ENCODE measurements around the gene CHI3L1.

The CHI3L1 gene

GRCh38 chr1:203138066-203138465, 48.4 kb downstream of the CHI3L1 start:
- Histone ChIP-seq H3K36me3 (ENCODE audit: control insufficient read depth, insufficient read depth, low read length) (no peaks in the 10 kb centered on the region), H3K9me3 (ENCODE audit: control insufficient read depth, insufficient read depth, low read length) (no peaks in the 10 kb centered on the region), H3K27me3 (ENCODE audit: control insufficient read depth, insufficient read depth, low read length) (no peaks in the 10 kb centered on the region), H3K4me1 (ENCODE audit: control insufficient read depth, insufficient read depth, low read length) (peaks cover 7% of the 10 kb centered on the region), H3K9ac (ENCODE audit: low read depth, low read length) (no peak overlapping the region), H3K4me3 (ENCODE audit: low read depth, low read length) (no peak overlapping the region), H3K27ac (ENCODE audit: low read depth, low read length) (no peak overlapping the region)

- no peaks in the 10 kb centered on the region for H3K9me3 ChIP-seq (ENCODE audit: control insufficient read depth, insufficient read depth, low read length)
- H3K4me1 ChIP-seq (ENCODE audit: control insufficient read depth, insufficient read depth, low read length), result peaks cover 7% of the 10 kb centered on the region
- H3K27me3 ChIP-seq (ENCODE audit: control insufficient read depth, insufficient read depth, low read length), result no peaks in the 10 kb centered on the region
- no peak overlapping the region for H3K9ac ChIP-seq (ENCODE audit: low read depth, low read length)
- H3K36me3 ChIP-seq (ENCODE audit: control insufficient read depth, insufficient read depth, low read length), result no peaks in the 10 kb centered on the region
- H3K27ac ChIP-seq (ENCODE audit: low read depth, low read length), result no peak overlapping the region
- no peak overlapping the region for H3K4me3 ChIP-seq (ENCODE audit: low read depth, low read length)
These were observed 49.2 kb downstream of the CHI3L1 start for GRCh38 chr1:203137324-203137723.

GRCh38 chr1:203136409-203137042, 50.0 kb downstream of the CHI3L1 start:
- H3K4me1 ChIP-seq (ENCODE audit: control insufficient read depth, insufficient read depth, low read length), result peaks cover 7% of the 10 kb centered on the region
- H3K27me3 ChIP-seq (ENCODE audit: control insufficient read depth, insufficient read depth, low read length), result no peaks in the 10 kb centered on the region
- no peaks in the 10 kb centered on the region for H3K9me3 ChIP-seq (ENCODE audit: control insufficient read depth, insufficient read depth, low read length)
- no peak overlapping the region for H3K27ac ChIP-seq (ENCODE audit: low read depth, low read length)
- H3K9ac ChIP-seq (ENCODE audit: low read depth, low read length), result no peak overlapping the region
- no peak overlapping the region for H3K4me3 ChIP-seq (ENCODE audit: low read depth, low read length)
- H3K36me3 ChIP-seq (ENCODE audit: control insufficient read depth, insufficient read depth, low read length), result no peaks in the 10 kb centered on the region

GRCh38 chr1:203135636-203136305, 50.7 kb downstream of the CHI3L1 start:
- H3K9me3 ChIP-seq (ENCODE audit: control insufficient read depth, insufficient read depth, low read length), result no peaks in the 10 kb centered on the region
- H3K9ac ChIP-seq (ENCODE audit: low read depth, low read length), result no peak overlapping the region
- H3K4me1 ChIP-seq (ENCODE audit: control insufficient read depth, insufficient read depth, low read length), result peaks cover 7% of the 10 kb centered on the region
- no peak overlapping the region for H3K4me3 ChIP-seq (ENCODE audit: low read depth, low read length)
- H3K36me3 ChIP-seq (ENCODE audit: control insufficient read depth, insufficient read depth, low read length), result no peaks in the 10 kb centered on the region
- H3K27me3 ChIP-seq (ENCODE audit: control insufficient read depth, insufficient read depth, low read length), result no peaks in the 10 kb centered on the region
- H3K27ac ChIP-seq (ENCODE audit: low read depth, low read length), result no peak overlapping the region

- Histone ChIP-seq H3K36me3 (ENCODE audit: control insufficient read depth, insufficient read depth, low read length) (no peaks in the 10 kb centered on the region), H3K4me1 (ENCODE audit: control insufficient read depth, insufficient read depth, low read length) (peaks cover 7% of the 10 kb centered on the region), H3K4me3 (ENCODE audit: low read depth, low read length) (no peak overlapping the region), H3K27ac (ENCODE audit: low read depth, low read length) (no peak overlapping the region), H3K9me3 (ENCODE audit: control insufficient read depth, insufficient read depth, low read length) (no peaks in the 10 kb centered on the region), H3K9ac (ENCODE audit: low read depth, low read length) (no peak overlapping the region), H3K27me3 (ENCODE audit: control insufficient read depth, insufficient read depth, low read length) (peaks cover 4% of the 10 kb centered on the region; the same call in 1 of the 2 replicates)
These were observed 52.4 kb downstream of the CHI3L1 start for GRCh38 chr1:203133970-203134725.

- H3K27ac ChIP-seq (ENCODE audit: low read depth, low read length), result no peak overlapping the region
These were observed 54.8 kb downstream of the CHI3L1 start for GRCh38 chr1:203131548-203132200.

GRCh38 chr1:203130358-203130985, 56.0 kb downstream of the CHI3L1 start:
- H3K4me1 ChIP-seq (ENCODE audit: control insufficient read depth, insufficient read depth, low read length), result peaks cover 22% of the 10 kb centered on the region

More at GRCh38 chr1:203131548-203132200, 54.8 kb downstream of the CHI3L1 start:
- H3K9ac ChIP-seq (ENCODE audit: low read depth, low read length), result no peak overlapping the region
- H3K4me1 ChIP-seq (ENCODE audit: control insufficient read depth, insufficient read depth, low read length), result peaks cover 14% of the 10 kb centered on the region
- H3K27me3 ChIP-seq (ENCODE audit: control insufficient read depth, insufficient read depth, low read length), result peaks cover 29% of the 10 kb centered on the region
- no peak overlapping the region for H3K4me3 ChIP-seq (ENCODE audit: low read depth, low read length)
- H3K36me3 ChIP-seq (ENCODE audit: control insufficient read depth, insufficient read depth, low read length), result no peaks in the 10 kb centered on the region
- no peaks in the 10 kb centered on the region for H3K9me3 ChIP-seq (ENCODE audit: control insufficient read depth, insufficient read depth, low read length)

GRCh38 chr1:203129501-203130231, 56.8 kb downstream of the CHI3L1 start:
- Histone ChIP-seq H3K36me3 (ENCODE audit: control insufficient read depth, insufficient read depth, low read length) (no peaks in the 10 kb centered on the region), H3K27ac (ENCODE audit: low read depth, low read length) (no peak overlapping the region), H3K4me1 (ENCODE audit: control insufficient read depth, insufficient read depth, low read length) (peaks cover 22% of the 10 kb centered on the region), H3K4me3 (ENCODE audit: low read depth, low read length) (no peak overlapping the region), H3K9ac (ENCODE audit: low read depth, low read length) (no peak overlapping the region), H3K9me3 (ENCODE audit: control insufficient read depth, insufficient read depth, low read length) (no peaks in the 10 kb centered on the region), H3K27me3 (ENCODE audit: control insufficient read depth, insufficient read depth, low read length) (peaks cover 32% of the 10 kb centered on the region)

More at GRCh38 chr1:203130358-203130985, 56.0 kb downstream of the CHI3L1 start:
- H3K36me3 ChIP-seq (ENCODE audit: control insufficient read depth, insufficient read depth, low read length), result no peaks in the 10 kb centered on the region
- H3K9me3 ChIP-seq (ENCODE audit: control insufficient read depth, insufficient read depth, low read length), result no peaks in the 10 kb centered on the region
- H3K27me3 ChIP-seq (ENCODE audit: control insufficient read depth, insufficient read depth, low read length), result peaks cover 32% of the 10 kb centered on the region
- no peak overlapping the region for H3K27ac ChIP-seq (ENCODE audit: low read depth, low read length)
- H3K4me3 ChIP-seq (ENCODE audit: low read depth, low read length), result no peak overlapping the region
- no peak overlapping the region for H3K9ac ChIP-seq (ENCODE audit: low read depth, low read length)

Data from HUES48 (cell line).